Neuron (in vitro differentiated cells): Measurements from ENCODE around the gene SASH3.

Experiments
- H2AFZ ChIP-seq: one replicate; pipeline ENCODE4 v1.6.1; 2013; ENCODE audit warnings: low read depth, mild to moderate bottlenecking, inconsistent platforms, low read length, moderate library complexity
- H3K27me3 ChIP-seq: one replicate; pipeline ENCODE4 v1.6.1; 2013; ENCODE audit warnings: low read length; ENCODE audit not compliant: insufficient read depth
- H3K36me3 ChIP-seq: one replicate; pipeline ENCODE4 v1.6.1; 2013; ENCODE audit warnings: low read length; ENCODE audit not compliant: insufficient read depth
- H3K4me1 ChIP-seq: one replicate; pipeline ENCODE4 v1.6.1; 2013; ENCODE audit warnings: low read length; ENCODE audit not compliant: insufficient read depth
- H3K4me3 ChIP-seq: 2 replicates; pipeline ENCODE4 v1.5.1; 2013; ENCODE audit warnings: mild to moderate bottlenecking, low read length, moderate library complexity
- H3K9me3 ChIP-seq: one replicate; pipeline ENCODE4 v1.6.1; 2013; ENCODE audit warnings: low read length

Gene SASH3

DNA sequence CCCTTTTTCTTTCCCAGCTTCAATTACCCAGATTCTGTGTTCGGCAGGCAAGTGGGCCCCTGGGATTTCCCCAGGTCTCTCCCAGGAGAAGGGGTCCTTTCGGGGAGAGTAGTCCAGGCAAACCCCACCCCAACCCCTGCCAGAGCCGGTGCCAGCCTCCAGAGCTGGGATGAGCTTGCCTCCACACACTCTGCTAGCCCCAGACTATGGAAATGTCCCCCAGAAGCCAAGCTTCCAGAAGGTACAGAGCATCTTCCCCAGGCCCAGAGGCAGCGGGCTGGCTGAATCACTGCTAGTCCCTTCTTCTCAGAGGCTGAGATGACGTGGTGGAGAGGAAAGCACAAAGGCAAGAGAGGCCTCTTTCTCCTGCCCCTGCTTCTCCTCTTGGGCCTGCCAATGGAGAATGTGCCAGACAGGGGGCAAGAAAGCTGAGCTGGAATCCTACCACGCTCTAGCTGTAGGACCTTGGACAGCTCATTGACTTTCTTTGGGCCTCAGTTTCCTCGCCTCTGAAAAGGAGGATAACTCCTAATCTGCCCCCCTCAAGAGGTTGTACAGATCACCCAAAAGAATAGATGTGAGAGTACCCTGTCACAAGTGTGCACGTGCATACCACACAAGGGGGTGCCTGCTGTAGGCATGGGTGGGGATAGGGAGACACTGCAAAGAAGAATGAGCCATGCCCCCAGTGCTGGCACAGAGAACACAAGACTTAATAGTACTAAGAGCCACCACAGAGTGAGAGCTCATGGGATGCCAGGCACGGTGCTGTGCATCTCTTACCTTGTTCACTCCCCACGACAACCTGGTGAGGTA, 2.1 kb downstream of the SASH3 start:
- no peaks in the 10 kb centered on the region for H3K4me1 ChIP-seq
- H3K36me3 ChIP-seq, result no peaks in the 10 kb centered on the region
- no peaks in the 10 kb centered on the region for H3K9me3 ChIP-seq
- peaks cover 8% of the 10 kb centered on the region for H3K27me3 ChIP-seq
- H3K4me3 ChIP-seq, result no peak overlapping the region
- H2AFZ ChIP-seq, result no peak overlapping the region

DNA sequence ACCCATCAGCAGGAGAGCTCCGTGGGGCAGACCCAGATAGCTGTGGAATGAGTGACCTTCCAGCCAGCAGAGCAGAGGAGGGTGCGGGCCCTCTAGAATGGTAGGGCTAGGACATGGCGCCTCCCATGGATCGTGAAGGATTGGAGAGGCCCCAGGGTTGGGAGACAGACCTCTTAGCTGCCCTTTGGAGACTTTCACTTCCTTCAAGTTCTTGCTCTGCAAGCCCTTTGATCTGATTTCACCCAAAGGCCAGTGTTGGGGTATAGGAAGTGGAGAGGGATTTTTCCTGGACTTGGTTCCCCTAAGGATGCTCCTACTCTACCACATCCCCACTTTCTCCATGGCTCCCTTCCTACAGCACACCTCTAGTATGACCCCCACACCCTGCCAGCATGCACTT, 3.0 kb downstream of the SASH3 start:
- Histone ChIP-seq H3K27me3 (peaks cover 8% of the 10 kb centered on the region), H3K9me3 (no peaks in the 10 kb centered on the region), H3K4me3 (no peak overlapping the region), H3K36me3 (no peaks in the 10 kb centered on the region), H2AFZ (no peak overlapping the region), H3K4me1 (no peaks in the 10 kb centered on the region)

DNA sequence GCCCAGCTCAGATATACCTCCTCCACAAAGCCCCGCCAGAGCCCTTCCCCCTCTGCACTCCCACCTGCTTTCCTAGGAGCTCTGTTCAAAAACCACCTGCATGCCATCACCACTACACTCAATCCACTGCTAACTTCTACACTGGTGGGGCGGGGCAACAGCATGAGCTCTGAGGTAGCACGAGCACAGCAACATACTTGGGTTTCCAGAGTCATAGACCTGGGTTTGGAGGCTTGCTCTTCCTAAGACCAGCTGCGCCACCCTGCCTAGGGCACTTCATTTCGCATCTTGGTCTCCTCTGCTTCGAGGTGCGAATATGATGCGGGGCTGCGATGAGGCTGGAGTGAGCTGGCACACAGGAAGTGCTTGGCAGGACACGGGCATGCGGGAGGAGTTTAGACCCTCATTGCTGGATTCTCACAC, 3.6 kb downstream of the SASH3 start:
- Histone ChIP-seq H3K36me3 (no peaks in the 10 kb centered on the region), H3K9me3 (no peaks in the 10 kb centered on the region), H3K4me1 (no peaks in the 10 kb centered on the region), H3K27me3 (peaks cover 8% of the 10 kb centered on the region), H2AFZ (no peak overlapping the region), H3K4me3 (no peak overlapping the region)

DNA sequence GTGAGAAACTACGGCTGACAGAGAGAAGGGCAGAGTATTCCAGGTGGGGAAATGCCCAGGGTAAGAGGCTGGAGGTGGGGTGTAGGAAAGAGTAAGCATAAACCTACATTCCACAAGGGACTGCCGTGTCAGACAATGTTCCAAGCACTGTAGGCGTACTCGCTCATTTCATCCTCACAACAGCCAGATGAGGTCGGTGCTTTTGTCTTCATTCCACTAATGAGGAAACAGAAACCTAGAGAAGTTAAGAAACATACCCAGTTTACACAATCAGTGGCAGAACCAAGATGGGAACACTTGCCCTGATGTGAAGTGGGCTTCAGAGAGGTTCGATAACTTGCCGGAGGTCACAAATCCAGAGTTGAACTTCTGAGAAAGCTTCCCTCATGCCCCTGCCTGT, 4.6 kb downstream of the SASH3 start:
- H2AFZ ChIP-seq, result no peak overlapping the region
- H3K27me3 ChIP-seq, result peaks cover 5% of the 10 kb centered on the region
- no peak overlapping the region for H3K4me3 ChIP-seq
- no peaks in the 10 kb centered on the region for H3K4me1 ChIP-seq
- no peaks in the 10 kb centered on the region for H3K9me3 ChIP-seq
- no peaks in the 10 kb centered on the region for H3K36me3 ChIP-seq

DNA sequence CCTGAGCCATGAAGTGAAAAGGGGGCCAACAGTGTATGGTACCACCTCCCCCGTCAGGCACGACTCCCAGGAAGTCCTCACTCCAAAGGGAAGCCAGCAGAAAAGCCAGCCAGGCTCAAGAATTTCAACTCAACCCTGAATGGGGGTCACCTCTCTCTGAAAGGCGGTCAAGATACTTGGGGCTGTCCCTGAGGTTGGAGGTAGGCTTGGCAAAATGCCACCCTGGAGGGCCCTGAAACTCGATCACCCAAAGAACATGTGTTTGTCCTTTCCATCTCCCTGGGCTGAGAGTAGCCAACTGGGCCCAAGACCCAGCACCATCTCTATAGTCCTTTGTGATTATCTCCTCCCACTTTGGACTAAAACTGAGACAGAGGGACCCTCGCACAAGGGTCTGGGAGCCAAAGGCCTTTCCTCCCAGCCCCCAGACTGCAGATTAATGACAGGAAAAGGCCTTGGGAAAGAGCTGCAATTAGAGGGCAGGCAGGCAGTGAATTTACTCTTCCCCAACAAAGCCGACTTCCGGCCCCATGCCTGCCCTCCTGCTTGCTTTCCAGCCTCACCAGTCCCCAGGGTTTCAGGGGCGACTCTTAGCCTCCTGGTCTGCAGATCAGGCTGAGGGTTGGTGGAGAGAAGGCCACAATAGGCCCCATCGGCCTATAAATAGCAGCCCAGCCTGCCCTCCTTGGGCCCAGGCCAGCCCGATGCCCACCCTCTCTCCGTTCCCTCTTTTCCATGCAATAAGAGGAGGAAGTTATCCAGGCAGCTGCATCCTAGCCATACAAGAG, 5.6 kb downstream of the SASH3 start:
- no peaks in the 10 kb centered on the region for H3K4me1 ChIP-seq
- H3K27me3 ChIP-seq, result peaks cover 5% of the 10 kb centered on the region
- no peaks in the 10 kb centered on the region for H3K36me3 ChIP-seq
- no peak overlapping the region for H3K4me3 ChIP-seq
- no peak overlapping the region for H2AFZ ChIP-seq
- H3K9me3 ChIP-seq, result no peaks in the 10 kb centered on the region

DNA sequence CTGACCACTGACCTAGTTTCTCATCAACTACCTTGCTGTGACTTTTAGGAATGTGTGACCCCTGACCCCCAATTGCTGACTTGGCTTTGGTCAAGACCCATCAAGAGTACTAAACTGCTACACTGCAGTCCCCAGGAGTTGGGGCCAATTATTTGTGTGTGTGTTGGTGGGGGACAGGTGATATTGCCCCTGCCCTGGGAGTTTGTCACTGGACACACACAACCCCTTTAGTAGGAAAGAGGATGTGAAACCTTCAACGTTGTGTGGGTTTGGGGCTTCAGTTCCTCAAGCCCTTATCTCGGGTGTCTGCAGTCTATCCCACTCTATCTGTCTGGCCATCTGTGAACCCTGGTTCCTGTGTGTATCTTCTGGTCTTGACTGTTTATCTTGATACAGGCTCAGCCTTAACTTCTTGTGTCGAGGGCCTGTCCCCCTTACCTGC, 6.5 kb downstream of the SASH3 start:
- Histone ChIP-seq H3K36me3 (no peaks in the 10 kb centered on the region), H2AFZ (no peak overlapping the region), H3K9me3 (no peaks in the 10 kb centered on the region), H3K27me3 (peaks cover 5% of the 10 kb centered on the region), H3K4me3 (no peak overlapping the region), H3K4me1 (no peaks in the 10 kb centered on the region)

DNA sequence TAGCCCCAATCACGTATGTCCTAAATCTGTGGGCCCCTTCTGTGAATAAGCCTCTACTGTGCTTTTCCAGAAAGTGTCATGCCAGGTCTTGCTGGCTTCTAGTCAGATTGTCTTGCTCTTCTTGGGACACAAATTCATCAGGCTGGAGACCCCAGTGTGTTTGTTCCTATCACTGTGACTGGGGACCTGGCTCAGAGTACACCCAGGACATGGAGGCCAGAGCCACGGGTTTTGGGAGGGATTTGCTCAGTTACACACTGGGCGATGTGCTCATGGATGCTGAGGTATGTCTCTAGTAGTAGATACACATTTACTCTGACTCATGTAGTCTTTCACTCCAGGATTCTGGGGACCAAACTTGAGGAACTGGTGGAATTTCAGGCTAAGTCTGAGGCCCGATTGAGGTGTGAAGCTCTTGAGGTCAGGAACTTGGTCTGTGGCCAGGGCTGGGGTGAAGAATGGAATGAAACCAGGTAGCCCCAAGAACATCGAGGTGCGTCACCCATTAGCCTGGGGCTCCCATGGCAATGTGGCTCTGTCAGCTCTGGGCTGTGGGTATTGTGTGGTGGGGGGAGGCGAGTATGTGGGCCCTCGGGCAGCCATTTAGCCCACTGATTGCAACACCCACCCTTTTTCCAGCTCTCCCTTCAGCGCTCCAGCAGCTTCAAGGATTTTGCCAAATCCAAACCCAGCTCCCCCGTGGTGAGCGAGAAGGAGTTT, 7.7 kb downstream of the SASH3 start:
- no peaks in the 10 kb centered on the region for H3K4me1 ChIP-seq
- no peaks in the 10 kb centered on the region for H3K9me3 ChIP-seq
- peaks cover 5% of the 10 kb centered on the region for H3K27me3 ChIP-seq
- no peak overlapping the region for H2AFZ ChIP-seq
- H3K36me3 ChIP-seq, result no peaks in the 10 kb centered on the region
- no peak overlapping the region for H3K4me3 ChIP-seq

DNA sequence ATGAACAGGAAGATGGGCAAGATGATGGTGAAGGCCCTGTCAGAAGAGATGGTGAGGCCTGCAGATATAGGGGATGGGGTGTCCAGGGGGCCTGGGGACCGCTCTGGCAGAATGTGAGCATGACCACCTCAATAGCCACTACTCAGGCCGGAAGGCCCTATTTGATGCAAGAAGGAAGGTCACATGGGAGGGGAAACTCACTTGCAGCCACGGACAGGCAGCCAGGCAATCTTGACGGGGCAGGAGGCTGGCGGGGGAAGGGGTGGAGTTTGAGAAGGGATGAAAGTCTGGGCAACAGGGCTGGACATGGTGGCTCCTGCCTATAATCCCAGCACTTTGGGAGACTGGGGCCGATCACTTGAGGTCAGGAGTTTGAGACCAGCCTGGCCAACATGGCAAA, 8.8 kb downstream of the SASH3 start:
- Histone ChIP-seq H2AFZ (no peak overlapping the region), H3K27me3 (peaks cover 1% of the 10 kb centered on the region), H3K4me1 (no peaks in the 10 kb centered on the region), H3K4me3 (no peak overlapping the region), H3K36me3 (no peaks in the 10 kb centered on the region), H3K9me3 (no peaks in the 10 kb centered on the region)

DNA sequence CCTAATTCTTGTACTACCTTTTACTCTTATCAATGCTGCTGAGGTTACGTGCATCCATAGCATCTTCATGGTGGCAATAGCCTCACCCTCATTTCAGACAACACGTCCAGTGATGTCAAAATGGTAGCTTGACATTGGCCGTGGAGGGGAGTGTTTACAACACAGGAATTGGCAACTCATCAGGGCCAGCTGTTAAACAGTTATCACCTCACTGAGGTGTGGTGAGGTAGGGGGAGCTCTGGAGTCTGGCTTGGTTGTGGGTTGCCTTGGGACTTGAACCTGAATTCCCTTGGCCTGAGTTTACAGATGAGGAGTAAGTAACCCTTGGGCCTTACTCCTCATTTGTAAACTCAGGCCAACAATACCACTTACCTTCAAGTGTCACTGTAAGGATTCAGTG, 10.4 kb downstream of the SASH3 start:
- H3K27me3 ChIP-seq, result no peaks in the 10 kb centered on the region
- no peaks in the 10 kb centered on the region for H3K36me3 ChIP-seq
- no peak overlapping the region for H3K4me3 ChIP-seq
- no peak overlapping the region for H2AFZ ChIP-seq
- H3K9me3 ChIP-seq, result no peaks in the 10 kb centered on the region
- H3K4me1 ChIP-seq, result no peaks in the 10 kb centered on the region

DNA sequence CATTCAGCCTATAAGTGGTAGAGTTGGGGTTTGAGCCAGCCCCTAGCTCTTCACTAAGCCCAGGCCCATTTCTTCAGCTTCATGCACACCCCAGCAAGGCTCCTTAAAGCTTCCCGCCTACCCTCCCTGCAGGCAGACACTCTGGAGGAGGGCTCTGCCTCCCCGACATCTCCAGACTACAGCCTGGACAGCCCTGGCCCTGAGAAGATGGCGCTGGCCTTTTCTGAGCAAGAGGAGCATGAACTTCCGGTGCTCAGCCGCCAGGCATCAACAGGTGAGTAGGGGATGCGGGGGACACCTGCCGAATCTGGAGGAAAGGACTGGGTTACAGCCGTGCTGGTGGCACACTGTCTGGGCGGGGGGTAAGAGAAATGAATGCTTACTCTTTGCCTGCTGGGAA, 11.1 kb downstream of the SASH3 start:
- Histone ChIP-seq H3K4me3 (no peak overlapping the region), H2AFZ (no peak overlapping the region), H3K9me3 (no peaks in the 10 kb centered on the region), H3K27me3 (no peaks in the 10 kb centered on the region), H3K36me3 (no peaks in the 10 kb centered on the region), H3K4me1 (no peaks in the 10 kb centered on the region)

DNA sequence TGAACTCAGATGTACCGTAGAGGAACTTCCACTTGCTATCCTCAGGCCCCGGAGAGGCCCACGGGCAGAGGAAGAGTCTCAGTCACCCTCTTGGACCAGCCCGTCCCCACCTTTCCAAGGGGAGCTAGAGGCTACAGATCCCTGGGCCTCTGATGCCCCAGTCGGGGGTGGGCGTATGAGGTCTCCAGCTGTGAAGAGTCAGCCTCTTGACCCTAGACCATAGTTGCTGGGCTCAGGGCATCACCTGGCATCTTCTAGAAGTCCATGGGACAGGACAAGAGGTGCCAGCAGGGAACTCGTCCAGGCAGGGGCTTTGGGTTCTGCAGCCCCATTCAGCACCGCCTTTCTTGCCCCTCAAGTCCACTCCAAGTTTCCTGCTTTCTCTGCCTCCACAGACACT, 11.6 kb downstream of the SASH3 start:
- no peaks in the 10 kb centered on the region for H3K4me1 ChIP-seq
- H3K9me3 ChIP-seq, result no peaks in the 10 kb centered on the region
- no peaks in the 10 kb centered on the region for H3K27me3 ChIP-seq
- no peak overlapping the region for H2AFZ ChIP-seq
- H3K36me3 ChIP-seq, result no peaks in the 10 kb centered on the region
- no peak overlapping the region for H3K4me3 ChIP-seq

DNA sequence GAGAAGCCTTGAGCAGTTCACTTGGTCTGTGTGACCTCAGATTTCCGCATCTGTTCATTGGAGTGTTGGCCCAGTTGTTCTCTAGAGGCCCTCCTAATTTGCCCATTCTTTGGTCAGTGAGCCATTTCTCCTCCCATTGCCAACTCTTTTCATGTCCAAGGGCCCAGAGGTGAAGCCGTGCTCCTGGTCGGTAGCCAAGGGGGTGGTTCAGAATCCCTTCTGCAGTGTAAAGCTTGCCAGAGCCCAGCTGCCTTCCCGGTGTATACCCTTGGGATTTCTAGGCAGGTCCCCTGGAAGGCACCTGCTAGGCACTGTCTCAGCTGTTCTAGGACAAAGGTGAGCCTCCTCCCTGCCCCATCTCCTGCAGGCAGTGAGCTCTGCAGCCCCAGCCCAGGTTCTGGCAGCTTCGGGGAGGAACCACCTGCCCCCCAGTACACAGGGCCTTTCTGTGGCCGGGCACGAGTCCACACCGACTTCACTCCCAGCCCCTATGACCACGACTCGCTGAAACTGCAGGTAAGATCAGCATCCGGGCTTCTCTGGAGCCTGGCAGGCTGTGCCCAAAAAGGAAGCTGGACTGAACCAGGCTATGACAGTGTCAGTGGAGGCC, 12.3 kb downstream of the SASH3 start:
- no peaks in the 10 kb centered on the region for H3K27me3 ChIP-seq

More for the DNA sequence above, 12.3 kb downstream of the SASH3 start:
- H2AFZ ChIP-seq, result no peak overlapping the region
- no peaks in the 10 kb centered on the region for H3K36me3 ChIP-seq
- H3K4me1 ChIP-seq, result no peaks in the 10 kb centered on the region
- H3K4me3 ChIP-seq, result no peak overlapping the region
- no peaks in the 10 kb centered on the region for H3K9me3 ChIP-seq
